ENCODE results near the gene FBXL7.

FBXL7 gene

DNA sequence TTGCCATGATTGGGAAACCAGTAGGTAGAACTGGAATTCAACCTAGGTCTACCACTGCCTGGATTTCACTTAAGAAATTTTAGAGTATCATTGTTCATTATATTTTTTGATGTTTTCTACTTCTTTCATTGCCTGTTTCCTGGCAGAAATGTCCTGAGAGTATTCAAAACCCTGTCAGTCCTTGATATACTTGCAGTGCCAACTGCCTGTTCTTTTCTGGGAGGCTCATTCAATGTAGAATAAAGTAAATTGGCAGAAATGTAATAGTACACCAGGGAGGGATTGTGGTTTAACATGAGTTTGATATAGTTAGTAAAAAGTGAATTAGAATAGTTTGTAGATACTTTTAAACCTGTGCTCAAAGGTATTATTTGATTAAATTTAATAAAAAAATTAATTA, 286.3 kb downstream of the FBXL7 start:
- no peak for DNase-seq

DNA sequence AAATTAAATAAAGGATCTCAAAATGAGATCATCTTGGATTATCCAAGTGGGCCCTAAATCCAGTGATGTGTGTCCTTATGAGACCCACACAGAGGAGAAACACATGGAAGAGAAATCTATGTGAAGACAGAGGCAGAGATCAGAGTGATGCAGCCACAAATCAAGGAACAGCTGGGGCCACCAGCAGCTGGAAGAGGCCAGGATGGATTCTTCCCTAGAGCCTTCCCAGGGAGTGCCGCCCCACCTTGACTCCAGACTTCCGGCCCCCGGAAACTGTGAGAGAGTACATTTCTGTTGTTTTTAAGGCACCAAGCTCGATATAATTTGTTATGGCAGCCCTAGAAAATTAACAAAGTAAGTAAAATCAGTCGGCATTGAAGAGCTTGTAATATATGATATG, 286.9 kb downstream of the FBXL7 start:
- DNase-seq = no peak

DNA sequence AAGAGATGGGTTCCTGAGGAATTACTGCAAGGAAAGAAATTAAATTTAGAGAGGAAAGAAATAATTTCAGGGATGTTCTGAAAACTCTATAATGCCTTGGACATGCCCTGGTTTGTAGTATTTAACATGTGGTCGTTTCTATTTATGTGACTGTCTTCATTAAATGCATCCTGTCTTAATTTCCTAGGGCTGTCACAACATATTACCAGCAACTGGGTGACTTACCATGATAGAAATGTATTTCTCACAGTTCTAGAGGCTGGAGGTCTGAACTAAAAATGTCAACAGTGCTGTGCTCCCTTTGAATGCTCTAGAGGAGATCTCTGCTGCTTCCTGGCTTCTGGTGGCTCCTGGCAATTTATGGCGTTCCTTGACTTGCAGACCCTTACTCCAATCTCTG, 287.7 kb downstream of the FBXL7 start:
- no peak for DNase-seq

DNA sequence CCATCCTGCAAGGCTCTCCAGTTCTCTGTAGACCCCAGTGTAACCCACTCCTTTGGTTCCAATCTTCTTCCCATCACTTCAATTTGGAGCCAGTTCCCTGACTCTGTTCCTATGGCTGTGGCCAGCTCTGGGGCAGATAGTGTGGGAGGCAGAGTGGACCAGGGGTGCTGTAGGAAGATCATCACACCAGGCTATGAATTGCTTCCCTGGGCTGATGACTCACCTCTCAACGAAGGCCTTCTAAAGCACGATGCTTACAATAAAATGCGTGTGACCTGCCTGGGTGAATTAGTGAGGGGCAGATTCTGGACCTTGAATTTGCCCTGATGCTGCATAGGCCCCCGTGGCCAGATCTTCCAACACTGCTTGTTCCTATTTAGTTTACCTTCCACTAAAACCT, 289.7 kb downstream of the FBXL7 start:
- DNase-seq = no peak

DNA sequence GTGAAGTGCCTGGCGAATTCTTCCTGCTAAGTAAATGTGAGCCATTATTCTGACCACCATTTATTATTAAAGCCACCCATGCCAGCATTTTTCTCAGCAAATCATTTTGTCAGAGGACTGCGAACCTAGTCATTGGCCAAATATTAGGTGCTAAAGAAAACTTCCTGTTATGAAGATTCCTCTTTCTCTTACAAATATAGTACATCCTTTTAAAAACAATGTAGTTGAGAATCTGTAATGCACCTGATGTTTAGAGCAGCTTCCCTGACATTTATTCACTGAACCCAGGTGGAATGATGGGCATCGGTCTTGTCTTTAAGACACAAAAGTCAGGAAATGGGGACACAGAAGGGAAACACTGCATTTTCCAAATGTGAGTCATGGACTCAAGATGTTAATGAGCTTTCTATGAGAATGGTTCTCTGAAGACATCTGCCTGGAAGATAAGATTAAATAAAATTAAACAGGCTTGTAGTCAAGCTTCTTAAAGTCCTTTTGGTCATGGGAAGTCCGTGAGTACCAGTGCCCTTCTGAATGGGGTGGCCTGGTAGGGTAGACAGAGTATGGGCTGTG, 290.6 kb downstream of the FBXL7 start:
- DNase-seq = no peak

DNA sequence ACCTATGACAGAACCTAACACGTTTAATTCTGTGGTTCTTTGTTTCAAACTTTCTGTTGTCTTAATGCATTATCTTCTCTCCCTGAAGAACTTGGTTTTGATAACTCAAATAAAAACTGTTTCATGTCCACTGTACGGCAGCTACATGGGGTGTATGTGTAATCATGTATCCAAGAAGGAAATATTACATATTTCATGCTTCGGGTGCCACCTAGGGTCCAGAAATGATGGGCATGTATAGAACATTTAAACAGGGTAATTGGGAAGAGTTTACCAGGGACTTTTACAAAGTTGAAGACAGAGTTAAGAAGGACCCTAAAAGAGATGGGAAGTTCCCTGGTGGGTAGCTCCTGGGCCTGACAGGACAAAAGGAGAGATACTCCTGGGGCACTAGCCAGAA, 291.3 kb downstream of the FBXL7 start:
- DNase-seq = no peak

DNA sequence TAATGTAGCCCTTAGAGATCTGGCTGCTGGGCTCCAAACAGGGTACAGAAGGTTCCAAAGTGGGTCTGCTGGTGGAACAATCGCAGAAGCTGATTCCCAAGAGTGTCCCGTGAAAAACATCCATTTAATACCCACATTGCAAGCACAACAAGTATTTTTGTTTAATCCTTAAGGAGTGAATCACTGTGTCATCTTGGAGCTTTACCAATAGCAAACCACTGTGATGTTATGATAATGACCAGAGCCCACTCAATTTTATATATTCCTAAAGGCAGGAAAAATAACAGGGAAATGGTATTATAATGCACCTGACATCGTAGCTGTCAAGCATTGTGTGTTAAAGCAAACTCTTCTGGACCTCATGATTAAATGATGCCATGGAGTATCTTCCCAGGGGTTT, 291.9 kb downstream of the FBXL7 start:
- DNase-seq = no peak

DNA sequence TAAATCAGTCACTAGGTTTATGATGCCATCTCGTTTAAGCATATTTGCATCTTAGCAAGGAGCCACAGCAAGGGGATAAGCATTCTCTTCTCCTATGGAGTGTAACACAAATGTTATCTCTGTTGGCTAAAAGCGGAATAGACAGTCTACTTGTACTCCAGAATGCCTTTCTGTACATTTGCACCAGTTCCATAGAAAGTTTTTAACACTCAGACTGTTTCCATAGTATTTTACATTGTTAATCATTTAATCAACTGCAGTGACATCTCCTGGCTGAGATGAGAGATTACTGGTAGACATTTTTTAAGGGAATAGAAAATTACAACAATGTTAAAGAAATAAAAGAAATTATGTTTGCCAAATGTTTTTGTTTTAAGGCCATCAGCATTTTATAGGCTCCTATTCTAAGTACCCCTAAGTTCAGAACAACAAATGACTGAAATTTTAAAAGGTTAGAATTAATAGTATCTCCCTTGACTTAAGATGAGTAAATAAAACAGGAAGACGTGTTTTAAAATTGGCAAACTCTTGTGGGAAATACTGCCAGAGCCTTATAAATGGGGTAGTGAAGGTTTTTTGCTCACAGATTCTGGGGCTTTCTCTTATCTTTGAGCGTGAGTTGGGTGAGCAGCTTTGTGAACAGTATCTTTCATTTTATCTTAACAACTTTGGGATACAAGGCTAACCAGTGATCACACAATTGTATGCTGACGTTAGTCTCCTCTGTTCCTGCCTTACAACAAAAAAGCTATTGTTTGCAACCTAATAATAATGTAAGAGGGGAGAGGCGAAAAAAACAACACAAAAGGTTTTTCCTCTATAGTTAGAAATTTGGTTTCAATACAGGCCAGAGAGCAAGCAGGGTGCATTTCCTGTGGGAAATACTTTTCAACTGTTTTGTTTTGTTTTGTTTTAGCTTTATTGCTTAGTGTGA, 294.3 kb downstream of the FBXL7 start:
- no peak for DNase-seq

DNA sequence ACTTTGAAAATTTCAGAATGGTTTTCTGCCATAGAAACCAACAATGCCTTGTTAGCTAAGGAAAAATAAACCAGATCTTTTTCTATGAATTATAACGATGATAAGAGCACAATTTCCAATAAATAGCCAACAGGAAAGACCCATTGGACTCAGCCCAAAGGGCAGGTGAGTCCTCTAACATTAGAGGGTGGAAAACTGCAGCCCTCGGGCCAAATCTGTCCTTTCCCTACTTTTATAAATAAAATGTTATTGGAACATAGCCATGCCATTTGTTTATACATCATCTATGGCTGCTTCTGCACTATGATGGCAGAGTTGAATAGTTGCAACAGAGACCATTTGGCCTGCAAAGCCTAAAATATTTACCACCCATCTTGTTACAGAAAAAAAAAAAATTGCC, 296.1 kb downstream of the FBXL7 start:
- DNase-seq = no peak

DNA sequence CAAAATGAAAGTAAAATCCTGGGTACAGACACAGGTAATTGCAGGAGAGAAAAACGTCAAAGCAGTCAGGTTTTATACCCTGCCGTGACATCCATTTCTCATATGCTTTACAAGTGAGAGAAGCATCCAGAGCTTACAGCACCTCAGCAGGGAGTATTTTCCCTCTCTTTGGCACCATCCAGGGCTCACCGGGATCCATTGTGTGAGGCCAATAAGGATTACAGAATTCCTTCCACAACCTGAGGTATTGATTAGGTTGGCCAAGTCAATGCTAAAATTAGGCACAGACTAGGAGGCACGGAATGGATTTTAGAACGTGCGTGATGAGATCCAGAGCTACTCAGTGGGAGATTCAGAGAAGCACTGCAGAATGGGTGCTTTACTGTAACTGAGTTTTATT, 296.6 kb downstream of the FBXL7 start:
- no peak for DNase-seq

DNA sequence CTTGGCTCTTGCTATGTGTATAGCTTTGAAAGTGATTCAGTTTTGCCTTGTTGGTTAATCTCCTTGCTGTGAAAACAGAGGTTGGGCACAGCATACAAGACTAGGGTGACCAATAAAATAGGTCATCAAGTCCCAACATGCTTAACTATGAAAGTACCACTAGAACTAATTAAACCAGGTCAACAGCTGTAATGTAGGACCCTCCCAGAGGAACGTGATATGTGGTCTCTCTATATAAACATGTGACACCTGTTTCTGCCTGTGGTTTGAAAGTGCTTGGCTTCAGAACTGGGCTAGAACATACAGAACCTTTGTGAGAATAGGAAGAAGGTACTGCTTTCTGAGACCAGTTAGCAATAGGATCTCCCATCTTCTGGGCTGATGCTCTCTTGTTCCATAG, 297.1 kb downstream of the FBXL7 start:
- DNase-seq = no peak

DNA sequence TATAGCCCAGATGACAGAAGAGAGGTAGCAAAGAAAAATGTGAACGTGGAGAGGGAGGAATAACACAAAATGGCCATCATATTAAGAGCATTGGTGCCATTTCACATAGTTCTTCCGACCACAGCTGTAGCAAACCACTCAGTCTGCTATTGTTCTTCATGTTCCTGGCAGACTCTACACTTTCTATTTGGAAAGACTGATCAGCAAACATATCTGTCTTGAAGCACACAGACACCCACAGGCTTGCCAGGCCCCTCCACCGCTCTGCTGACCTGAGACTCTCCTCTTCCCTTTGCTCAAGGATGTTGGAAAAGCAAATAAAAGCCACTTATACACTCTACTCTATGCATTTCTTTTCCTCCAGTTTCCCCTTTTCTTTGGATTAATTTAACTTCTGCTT, 298.0 kb downstream of the FBXL7 start:
- DNase-seq = no peak

DNA sequence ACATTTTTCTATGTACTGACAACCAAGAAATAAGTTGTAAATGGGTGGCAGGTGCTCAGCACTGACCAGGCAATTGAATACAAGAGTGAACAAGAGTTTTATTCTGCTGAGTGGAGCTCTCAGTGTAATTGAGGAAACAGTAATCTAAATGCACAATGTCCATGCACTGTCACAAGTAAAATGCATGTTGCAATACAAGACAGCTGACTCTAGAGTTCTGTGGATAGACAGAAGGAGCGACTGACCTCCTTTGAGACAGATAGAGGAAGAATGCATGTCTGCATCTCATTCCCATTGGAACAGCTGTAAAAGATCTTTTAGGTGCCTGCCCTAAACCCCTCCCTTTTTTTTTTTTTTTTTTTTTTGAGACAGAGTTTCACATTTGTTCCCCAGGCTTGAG, 299.0 kb downstream of the FBXL7 start:
- no peak for DNase-seq

DNA sequence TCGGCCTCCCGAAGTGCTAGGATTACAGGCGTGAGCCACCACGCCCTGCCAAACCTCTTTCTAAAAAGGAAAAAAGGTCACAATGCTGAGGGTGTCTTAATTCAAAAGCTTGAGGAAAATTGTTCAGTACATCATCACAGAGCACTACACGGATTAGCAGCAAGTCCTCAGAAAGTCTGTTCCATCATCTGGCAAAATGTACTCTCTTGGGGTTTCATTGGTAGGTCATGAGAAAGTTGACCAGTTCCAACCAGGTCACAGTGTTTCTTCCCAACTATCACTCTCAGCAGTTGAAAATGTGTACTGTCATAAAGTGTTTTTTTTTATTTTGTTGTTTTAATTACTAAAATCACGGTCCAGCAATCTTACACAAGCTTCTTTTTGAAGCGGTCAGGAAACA, 299.6 kb downstream of the FBXL7 start:
- no peak for DNase-seq

DNA sequence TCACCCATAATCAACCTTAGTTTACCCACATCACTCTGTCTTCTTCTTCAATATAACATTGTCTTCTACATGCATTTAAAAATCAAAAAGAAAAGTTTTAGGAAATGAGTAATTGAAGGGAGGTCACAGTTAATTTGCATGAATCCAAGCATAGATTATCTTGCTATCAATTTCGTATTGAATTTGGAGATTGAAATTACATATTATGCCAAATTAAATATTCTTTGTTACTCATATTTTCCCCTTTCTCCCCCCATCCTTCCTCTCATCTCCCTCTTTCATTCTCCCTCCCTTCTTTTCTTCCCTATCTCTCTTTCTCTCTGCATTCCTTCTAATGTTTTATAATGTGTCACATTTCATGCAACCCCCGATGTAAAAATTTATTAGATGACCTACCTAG, 303.3 kb downstream of the FBXL7 start:
- no peak for DNase-seq

DNA sequence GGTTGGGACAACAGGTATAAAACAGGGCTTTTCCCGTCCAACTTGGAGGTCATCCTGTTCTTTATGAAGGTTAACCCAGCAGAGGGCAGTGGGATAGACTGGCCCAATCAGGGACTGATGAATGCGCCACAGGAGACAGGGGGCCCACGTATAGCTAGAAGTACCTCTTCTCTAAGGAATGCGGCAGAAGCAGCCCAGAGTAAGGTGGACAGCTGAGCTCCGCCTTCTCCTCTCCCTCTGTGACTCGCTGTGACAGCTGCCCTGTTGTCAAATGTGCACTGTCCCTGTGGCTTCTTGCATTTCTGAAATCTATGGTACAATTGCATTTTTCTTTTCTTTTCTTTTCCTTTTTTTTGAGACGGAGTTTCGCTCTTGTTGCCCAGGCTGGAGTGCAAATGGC, 306.6 kb downstream of the FBXL7 start:
- no peak for DNase-seq

DNA sequence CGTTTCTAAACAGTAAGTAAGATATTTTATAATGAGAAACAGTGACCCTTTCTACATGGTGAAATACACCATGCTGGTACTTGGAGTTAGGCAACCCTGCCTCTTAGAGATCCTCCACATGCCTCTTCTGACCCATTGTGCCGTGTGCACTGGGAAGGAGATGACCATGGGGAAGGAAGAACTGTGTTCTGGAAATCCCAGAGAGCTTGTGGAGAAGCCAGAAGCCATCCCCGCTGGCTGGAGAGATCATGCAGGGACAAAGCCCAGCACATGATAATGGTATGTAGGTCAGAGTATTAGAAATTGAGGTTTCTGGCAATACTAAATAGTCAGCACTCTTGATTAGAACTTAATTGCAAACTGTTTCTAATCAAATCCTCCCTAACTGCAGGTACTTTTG, 307.3 kb downstream of the FBXL7 start:
- no peak for DNase-seq

DNA sequence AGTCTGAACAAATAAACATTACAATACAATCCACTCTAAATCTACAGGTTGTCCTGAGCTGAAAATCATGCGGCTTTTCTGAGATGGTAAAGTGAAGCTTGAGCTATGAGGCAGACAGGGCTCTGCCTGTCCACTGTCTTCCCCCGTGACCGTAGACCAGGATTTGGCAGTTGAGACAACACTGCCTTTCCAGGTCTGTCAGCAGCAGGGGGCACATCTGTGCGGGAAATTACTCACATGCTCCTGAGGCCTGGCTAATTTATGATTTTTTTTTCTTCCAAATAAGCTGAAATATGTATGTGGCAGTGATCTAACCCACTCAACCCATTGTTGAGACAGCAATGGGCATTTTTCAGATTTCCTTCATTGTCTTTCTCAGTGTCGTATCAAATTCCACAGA, 307.9 kb downstream of the FBXL7 start:
- DNase-seq = no peak

DNA sequence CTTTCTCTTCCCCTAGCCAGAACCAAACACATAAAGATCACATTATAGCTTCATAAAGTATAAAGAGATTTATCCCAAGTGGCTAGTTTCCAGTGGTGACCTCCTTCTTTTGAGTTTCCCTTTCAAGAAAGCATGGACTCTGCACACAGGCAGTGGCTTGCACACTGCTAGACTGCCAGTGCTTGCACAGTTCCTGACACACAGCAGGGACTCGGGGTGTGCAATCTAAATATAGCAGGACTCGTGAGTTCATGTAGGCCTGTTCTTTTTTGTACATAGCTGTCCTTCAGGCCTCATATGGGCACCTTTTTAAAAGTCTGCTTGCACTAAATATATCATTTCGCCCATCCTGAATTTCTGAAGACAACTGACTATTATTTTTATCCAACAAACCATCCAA, 308.6 kb downstream of the FBXL7 start:
- no peak for DNase-seq

DNA sequence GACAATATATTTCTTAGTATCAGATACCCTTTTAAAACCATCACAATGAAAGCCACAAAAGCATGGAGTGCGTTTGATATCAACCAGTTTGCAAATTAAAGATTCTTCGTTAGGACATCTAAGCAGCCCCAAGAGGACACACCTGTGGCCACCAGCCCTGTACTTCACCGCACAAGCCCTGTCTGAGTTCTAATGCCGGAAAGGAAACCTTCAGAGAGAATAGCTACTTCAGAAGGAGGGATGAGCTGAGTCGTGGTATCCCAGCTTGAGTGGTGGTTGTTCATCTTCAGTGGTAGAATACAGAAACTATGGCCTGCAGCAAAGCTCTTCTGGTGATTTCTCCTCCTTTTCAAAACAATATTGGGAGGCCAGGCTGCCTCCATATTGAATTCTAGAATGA, 319.6 kb downstream of the FBXL7 start:
- no peak for DNase-seq

DNA sequence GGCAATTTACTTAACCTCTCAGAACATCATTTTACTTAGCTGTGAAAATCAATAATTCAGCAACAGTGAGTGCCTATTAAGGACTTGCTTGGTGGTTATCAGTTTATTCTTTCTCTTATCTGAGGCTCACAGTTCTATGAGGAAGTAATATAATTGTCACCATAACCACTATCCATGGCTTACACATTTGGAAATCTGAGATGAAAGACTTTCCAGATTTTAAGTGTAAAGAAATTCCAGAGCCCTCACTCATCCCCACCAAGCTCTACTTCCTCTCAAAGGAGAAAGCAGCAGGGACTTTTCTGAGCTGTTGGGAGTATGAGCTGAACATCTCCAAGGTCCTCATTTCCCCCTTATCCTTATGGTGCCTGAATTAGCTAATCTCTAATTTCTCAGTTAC, 321.5 kb downstream of the FBXL7 start:
- no peak for DNase-seq

DNA sequence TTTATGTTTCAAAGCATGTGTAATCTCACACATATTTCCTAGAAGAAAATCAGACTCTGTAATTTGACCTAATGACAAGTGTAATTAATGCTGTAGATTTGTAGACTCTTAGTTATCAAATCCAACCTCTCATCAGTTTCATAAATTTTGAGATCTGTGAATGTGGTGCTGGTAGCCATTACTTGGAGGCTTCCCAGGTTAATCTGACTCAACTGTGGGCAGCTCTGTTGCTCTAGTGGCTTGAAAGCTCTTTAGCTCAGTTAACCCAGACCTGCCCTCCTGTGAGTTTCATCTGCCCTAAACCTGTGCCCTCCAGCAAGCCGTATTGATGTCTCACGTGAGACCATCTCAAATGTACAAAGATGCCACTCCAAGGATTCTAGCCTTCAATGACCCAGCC, 323.4 kb downstream of the FBXL7 start:
- no peak for DNase-seq

DNA sequence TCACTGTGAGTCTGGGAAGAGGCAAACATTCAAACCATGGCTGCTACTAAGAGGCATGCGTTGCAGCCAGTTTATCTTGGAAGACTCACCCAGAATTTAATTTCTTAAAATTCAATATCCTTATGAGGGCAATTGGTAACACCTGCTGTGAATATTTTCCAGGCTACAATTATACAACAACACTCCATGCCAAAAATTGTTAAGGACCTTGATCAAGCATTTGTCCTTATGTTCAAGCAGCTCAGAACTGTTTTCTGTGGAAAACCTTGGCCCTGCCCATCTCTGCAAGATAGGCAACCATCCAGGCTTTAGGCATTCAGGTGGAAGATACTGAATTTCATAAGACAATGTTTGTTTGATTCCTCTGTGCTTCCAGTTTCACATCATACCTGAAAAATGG, 327.8 kb downstream of the FBXL7 start:
- DNase-seq = no peak

DNA sequence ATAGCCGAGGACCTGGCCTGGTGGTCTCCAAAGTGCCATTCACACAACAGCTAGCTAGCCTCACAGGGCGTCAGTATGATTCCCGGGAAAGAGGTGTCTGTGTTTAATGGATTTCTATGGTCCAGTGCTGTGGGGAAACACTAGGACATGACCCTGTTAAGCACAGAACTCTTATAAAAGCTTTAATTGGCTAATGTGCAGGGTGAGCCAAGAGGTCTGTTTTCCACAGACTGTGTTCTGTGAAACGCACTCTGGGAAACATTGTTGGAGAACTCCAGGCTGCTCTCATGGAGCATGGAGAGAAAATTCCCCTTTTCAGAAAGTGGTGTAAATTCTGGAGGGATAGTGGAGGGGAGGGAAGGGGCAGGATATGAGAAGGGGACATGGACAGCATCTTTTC, 331.4 kb downstream of the FBXL7 start:
- no peak for DNase-seq

DNA sequence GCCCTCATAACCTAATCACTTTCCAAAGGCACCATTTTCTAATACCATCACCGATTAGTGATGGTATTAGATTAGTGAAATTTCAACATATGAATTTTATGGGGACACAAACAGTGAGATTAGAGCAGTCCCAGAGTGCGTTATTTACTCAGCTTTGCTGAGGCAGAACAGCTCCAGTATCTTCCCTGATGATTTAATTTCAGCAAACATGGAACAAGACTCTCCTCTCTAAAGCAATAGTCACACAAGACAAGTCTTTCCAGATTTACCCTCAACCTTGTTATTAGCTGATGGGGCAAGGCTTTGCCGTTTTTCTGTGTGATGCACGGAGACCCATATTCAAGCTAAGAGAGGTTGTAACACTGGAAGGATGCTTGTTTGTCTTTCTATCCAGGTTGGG, 333.4 kb downstream of the FBXL7 start:
- DNase-seq = no peak

Measured in cortex of kidney (tissue), 1 donor.